Activated CD8-positive, alpha-beta T cell treated with anti-CD3 and anti-CD28 coated beads, Interleukin-2, amount 10 ng/mL, durations not matched to agents 7 days and 5 days (primary cell): ENCODE data around the gene C4B. TPM values are rescaled to one million over a fixed set of nuclear protein-coding genes. Genes with fewer than 3 reads are reported as not detected.
"Not testable (repeated sequence)": the region's sequence is repeated elsewhere in the genome, so short reads cannot be mapped to it uniquely, and the experiment has no call there.

Source experiments
- ATAC-seq: fragments of 150-1000 bp; cut with Tn5 transposase; one replicate; pipeline ENCODE4 v1.10.0; 2021; ENCODE audit warnings: moderate library complexity
- CTCF ChIA-PET: fragments of 350-600 bp; sonication (Branson Sonifier 250); formaldehyde crosslinking; loops from one replicate; lab custom pipeline; 2021; ENCODE audit warnings: antibody characterized with exemption; lab: Charles Lee
- POLR2A ChIA-PET: fragments of 350-600 bp; sonication (Branson Sonifier 250); formaldehyde crosslinking; loops from one replicate; lab custom pipeline; 2021; ENCODE audit warnings: antibody characterized with exemption; lab: Charles Lee
- DNase-seq: peaks from one replicate; pipeline ENCODE4 v3.0.0-alpha.2; 2020
- H3K27ac Mint-ChIP-seq: one replicate; pipeline ENCODE4 v1.8.0; 2021; ENCODE audit warnings: mild to moderate bottlenecking, mixed read lengths
- H3K27me3 Mint-ChIP-seq: one replicate; pipeline ENCODE4 v1.8.0; 2021; ENCODE audit warnings: low read depth, mixed read lengths
- H3K36me3 Mint-ChIP-seq: one replicate; pipeline ENCODE4 v1.8.0; 2021; ENCODE audit warnings: low read depth, mixed read lengths
- H3K4me1 Mint-ChIP-seq: one replicate; pipeline ENCODE4 v1.8.0; 2021; ENCODE audit warnings: low read depth, mixed read lengths
- H3K4me3 Mint-ChIP-seq: one replicate; pipeline ENCODE4 v1.8.0; 2021; ENCODE audit warnings: mild to moderate bottlenecking, mixed read lengths
- H3K9me3 Mint-ChIP-seq: one replicate; pipeline ENCODE4 v1.8.0; 2022; ENCODE audit warnings: mixed read lengths; ENCODE audit not compliant: insufficient read depth
- total RNA-seq, 2 experiments: library from RNA; stranded (reverse); gene quantifications; one replicate each; pipeline ENCODE4 v1.2.3, GENCODE V29; 2021

C4B gene
- total RNA-seq, 2 experiments from 2014 or later = 2.9 to 3.5 TPM

- H3K4me3 Mint-ChIP-seq, H3K27ac Mint-ChIP-seq, H3K36me3 Mint-ChIP-seq, H3K4me1 Mint-ChIP-seq, ATAC-seq, DNase-seq, POLR2A ChIA-PET, CTCF ChIA-PET, H3K9me3 Mint-ChIP-seq, H3K27me3 Mint-ChIP-seq: not testable (repeated sequence)
Observed at GRCh38 chr6:32039321-32040274, 25.0 kb downstream of the C4B start.

- H3K36me3 Mint-ChIP-seq, H3K27ac Mint-ChIP-seq, H3K4me3 Mint-ChIP-seq, H3K9me3 Mint-ChIP-seq, H3K27me3 Mint-ChIP-seq, H3K4me1 Mint-ChIP-seq, DNase-seq, CTCF ChIA-PET, POLR2A ChIA-PET, ATAC-seq: not testable (repeated sequence)
Observed at GRCh38 chr6:32040299-32041049, 25.9 kb downstream of the C4B start.

- H3K4me3 Mint-ChIP-seq, CTCF ChIA-PET, ATAC-seq, H3K36me3 Mint-ChIP-seq, DNase-seq, H3K9me3 Mint-ChIP-seq, H3K27ac Mint-ChIP-seq, H3K4me1 Mint-ChIP-seq, POLR2A ChIA-PET, H3K27me3 Mint-ChIP-seq: not testable (repeated sequence)
Observed at GRCh38 chr6:32041050-32041321, 26.4 kb downstream of the C4B start.

GRCh38 chr6:32041385-32041784 lies 26.8 kb downstream of the C4B start:
- H3K9me3 Mint-ChIP-seq, DNase-seq, H3K4me3 Mint-ChIP-seq, CTCF ChIA-PET, ATAC-seq, H3K27ac Mint-ChIP-seq, POLR2A ChIA-PET, H3K4me1 Mint-ChIP-seq, H3K27me3 Mint-ChIP-seq, H3K36me3 Mint-ChIP-seq: not testable (repeated sequence)

GRCh38 chr6:32042276-32042675 lies 27.7 kb downstream of the C4B start:
- H3K9me3 Mint-ChIP-seq, H3K27ac Mint-ChIP-seq, POLR2A ChIA-PET, ATAC-seq, H3K27me3 Mint-ChIP-seq, H3K36me3 Mint-ChIP-seq, H3K4me3 Mint-ChIP-seq, H3K4me1 Mint-ChIP-seq, CTCF ChIA-PET, DNase-seq: not testable (repeated sequence)

- H3K27ac Mint-ChIP-seq, H3K4me3 Mint-ChIP-seq, DNase-seq, H3K27me3 Mint-ChIP-seq, ATAC-seq, POLR2A ChIA-PET, H3K4me1 Mint-ChIP-seq, CTCF ChIA-PET, H3K36me3 Mint-ChIP-seq, H3K9me3 Mint-ChIP-seq: not testable (repeated sequence)
Observed at GRCh38 chr6:32043589-32044380, 29.2 kb downstream of the C4B start.

- H3K36me3 Mint-ChIP-seq, H3K4me1 Mint-ChIP-seq, H3K9me3 Mint-ChIP-seq, ATAC-seq, H3K27me3 Mint-ChIP-seq, H3K4me3 Mint-ChIP-seq, H3K27ac Mint-ChIP-seq, DNase-seq, CTCF ChIA-PET, POLR2A ChIA-PET: not testable (repeated sequence)
Observed at GRCh38 chr6:32044916-32045315, 30.3 kb downstream of the C4B start.

- peaks cover 2% of the 10 kb centered on the region for H3K4me1 Mint-ChIP-seq
- no peak overlapping the region for H3K27ac Mint-ChIP-seq
- POLR2A ChIA-PET = no interaction called here
- no peaks in the 10 kb centered on the region for H3K27me3 Mint-ChIP-seq
- no peak for DNase-seq
- no peak for ATAC-seq
- H3K36me3 Mint-ChIP-seq = no peaks in the 10 kb centered on the region
- CTCF ChIA-PET = no interaction called here
- H3K9me3 Mint-ChIP-seq = no peaks in the 10 kb centered on the region
- no peak overlapping the region for H3K4me3 Mint-ChIP-seq
Observed at GRCh38 chr6:32045811-32046449, 31.3 kb downstream of the C4B start.

GRCh38 chr6:32046450-32047083 lies 32.0 kb downstream of the C4B start:
- Mint-ChIP-seq H3K4me1 (peaks cover 2% of the 10 kb centered on the region), H3K9me3 (no peaks in the 10 kb centered on the region), H3K27ac (no peak overlapping the region), H3K36me3 (no peaks in the 10 kb centered on the region), H3K27me3 (no peaks in the 10 kb centered on the region), H3K4me3 (no peak overlapping the region)
- ChIA-PET CTCF (interaction anchor here (1.7 kb wide), 1 partner anchor 17 kb away, joined by 6 read pairs; no protein-coding TSS in a partner anchor), POLR2A (no interaction called here)
- DNase-seq (no peak), ATAC-seq (no peak)

- H3K9me3 Mint-ChIP-seq = no peaks in the 10 kb centered on the region
- ChIA-PET CTCF (interaction anchor here (1.7 kb wide), 1 partner anchor 16 kb away, joined by 6 read pairs; no protein-coding TSS in a partner anchor), POLR2A (no interaction called here)
- DNase-seq (no peak), ATAC-seq (no peak)
- no peak overlapping the region for H3K4me3 Mint-ChIP-seq
- H3K27me3 Mint-ChIP-seq = no peaks in the 10 kb centered on the region
- peaks cover 2% of the 10 kb centered on the region for H3K4me1 Mint-ChIP-seq
- H3K27ac Mint-ChIP-seq = no peak overlapping the region
- no peaks in the 10 kb centered on the region for H3K36me3 Mint-ChIP-seq
Observed at GRCh38 chr6:32047084-32047478, 32.5 kb downstream of the C4B start.

- DNase-seq = no peak
- Mint-ChIP-seq H3K27me3 (no peaks in the 10 kb centered on the region), H3K36me3 (no peaks in the 10 kb centered on the region), H3K9me3 (no peaks in the 10 kb centered on the region), H3K4me3 (no peak overlapping the region), H3K27ac (no peak overlapping the region), H3K4me1 (peaks cover 2% of the 10 kb centered on the region)
- CTCF ChIA-PET = interaction anchor here (1.0 to 1.7 kb wide), 2 partner anchors 16 to 34 kb away, joined by 3 to 6 read pairs; no protein-coding TSS in a partner anchor
- no peak for ATAC-seq
- POLR2A ChIA-PET = no interaction called here
Observed at GRCh38 chr6:32047539-32047854, 32.9 kb downstream of the C4B start.
